HepG2 (cell line): ENCODE data around the gene PLXND1. TPM values are rescaled to one million over a fixed set of nuclear protein-coding genes. Genes with fewer than 3 reads are reported as not detected.

Source experiments
- ATAC-seq: fragments of 200-7000 bp; cut with Tn5 transposase; 3 replicates; pipeline ENCODE4 v1.9.1; 2020; ENCODE audit warnings: mild to moderate bottlenecking, moderate library complexity
- BruUV-seq: library from RNA; stranded (reverse); fragments of 400-500 nt; replicated peaks from 2 replicates; lab custom pipeline; 2021; lab: Mats Ljungman, UMichigan
- CTCF ChIA-PET: fragments of 300-600 bp; formaldehyde crosslinking; extraction: SDS; loops from one replicate; lab custom pipeline; 2021; ENCODE audit warnings: low total read pairs, inconsistent platforms, low intra/inter-chr PET ratio; lab: Yijun Ruan, JAX
- POLR2A ChIA-PET: fragments of 350-600 bp; sonication (Branson Sonifier 250); formaldehyde crosslinking; loops from one replicate; lab custom pipeline; 2020; ENCODE audit warnings: antibody characterized with exemption, inconsistent platforms; lab: Yijun Ruan, JAX
- DNase-seq: peaks from one replicate; pipeline ENCODE4 v3.0.0-alpha.2; 2015; ENCODE audit warnings: low spot score
- FAIRE-seq: peaks from 3 replicates; lab custom pipeline; 2011; peaks lifted over from hg19 to GRCh38; lab: Jason Lieb, UNC
- H2AFZ ChIP-seq: one replicate; pipeline ENCODE4 v1.6.1; 2011; ENCODE audit warnings: low read length, inconsistent platforms
- H3K27ac ChIP-seq: fragments of 300-600 bp; 3 replicates; pipeline ENCODE4 v1.8.0; 2011; ENCODE audit warnings: mixed run types, mild to moderate bottlenecking, mixed read lengths, low read length, inconsistent platforms; ENCODE audit not compliant: insufficient read depth; ENCODE audit errors: extremely low read length
- H3K27me3 ChIP-seq, 2 experiments: fragments of 200-600 bp in 1 of 2; 2 replicates in 1 of 2; 3 replicates in 1 of 2; pipeline versions ENCODE4 v1.6.0 to v1.8.0; 2011; ENCODE audit warnings: low read length in 2 of 2, mild to moderate bottlenecking in 2 of 2, moderate library complexity in 2 of 2, inconsistent platforms in 1 of 2; ENCODE audit not compliant: insufficient read depth in 2 of 2, control insufficient read depth in 1 of 2
- H3K36me3 ChIP-seq, 2 experiments: fragments of 200-600 bp in 1 of 2; replicated peaks in 1 of 2; 2 replicates in 1 of 2; 3 replicates in 1 of 2; pipeline versions ENCODE4 v1.5.1 to v1.8.0; 2011; ENCODE audit warnings: low read length in 2 of 2, inconsistent platforms in 1 of 2; ENCODE audit not compliant: insufficient read depth in 2 of 2, control insufficient read depth in 1 of 2
- H3K4me1 ChIP-seq: 2 replicates; pipeline ENCODE4 v1.5.1; 2012; ENCODE audit warnings: low read length, inconsistent platforms; ENCODE audit not compliant: insufficient read depth
- H3K4me2 ChIP-seq: 2 replicates; pipeline ENCODE4 v1.6.0; 2011; ENCODE audit warnings: low read depth, low read length, inconsistent platforms
- H3K4me3 ChIP-seq, 3 experiments: fragments of 200-600 bp in 1 of 3; sonication (generic), shearing (Covaris generic) in 1 of 3; replicated peaks in 1 of 3; 2 replicates each; pipeline ENCODE4 v1.5.1; 2011 to 2016; ENCODE audit warnings: low read length in 3 of 3, inconsistent platforms in 2 of 3, low read depth in 2 of 3, mild to moderate bottlenecking in 2 of 3, control low read depth in 1 of 3, mixed read lengths in 1 of 3; ENCODE audit not compliant: insufficient read depth in 1 of 3
- H3K79me2 ChIP-seq: one replicate; pipeline ENCODE4 v1.6.1; 2011; ENCODE audit warnings: low read length, inconsistent platforms; ENCODE audit not compliant: insufficient read depth
- H3K9ac ChIP-seq: 2 replicates; pipeline ENCODE4 v1.6.0; 2011; ENCODE audit warnings: mild to moderate bottlenecking, low read depth, low read length, inconsistent platforms; ENCODE audit not compliant: insufficient read depth
- H3K9me3 ChIP-seq: 2 replicates; pipeline ENCODE4 v1.5.1; 2012; ENCODE audit warnings: mild to moderate bottlenecking, low read length
- H4K20me1 ChIP-seq: 2 replicates; pipeline ENCODE4 v1.6.0; 2011; ENCODE audit warnings: inconsistent platforms, mild to moderate bottlenecking, low read length, moderate library complexity; ENCODE audit not compliant: insufficient read depth
- DPF2 ChIP-seq: sonication (generic); formaldehyde crosslinking; IDR thresholded peaks from 2 replicates; pipeline ENCODE4 v1.4.0; 2020; ENCODE audit warnings: mild to moderate bottlenecking, low read depth, missing genetic modification reagents, borderline replicate concordance
- ELF3 ChIP-seq: IDR thresholded peaks from 2 replicates; pipeline ENCODE4 v1.6.1; 2016; ENCODE audit warnings: missing genetic modification reagents, missing compliant biosample characterization
- ERF ChIP-seq: IDR thresholded peaks from 2 replicates; pipeline ENCODE4 v1.6.1; 2018; ENCODE audit warnings: missing biosample characterization, missing genetic modification reagents
- HDAC2 ChIP-seq: sonication (generic); formaldehyde crosslinking; IDR thresholded peaks from 2 replicates; pipeline ENCODE4 v1.4.0; 2020; ENCODE audit warnings: missing genetic modification reagents
- MYC ChIP-seq: sonication (generic); formaldehyde crosslinking; IDR thresholded peaks from 2 replicates; pipeline ENCODE4 v1.9.0; 2021; ENCODE audit warnings: missing genetic modification reagents, borderline replicate concordance
- RARA ChIP-seq: IDR thresholded peaks from 2 replicates; pipeline ENCODE4 v1.6.1; 2016; ENCODE audit warnings: missing genetic modification reagents, missing compliant biosample characterization
- RBM22 ChIP-seq: fragments of 200-400 bp; formaldehyde crosslinking; optimal IDR thresholded peaks from 2 replicates; pipeline ENCODE3; 2017; ENCODE audit warnings: mild to moderate bottlenecking, low read length, moderate library complexity
- RFX5 ChIP-seq: IDR thresholded peaks from 2 replicates; pipeline ENCODE4 v1.6.1; 2011; ENCODE audit warnings: low read depth, low read length, improper control_type of control experiment
- TBL1XR1 ChIP-seq: fragments of 150-350 bp; IDR thresholded peaks from 2 replicates; pipeline ENCODE4 v1.6.1; 2014; ENCODE audit warnings: borderline replicate concordance, low read length; ENCODE audit not compliant: partially characterized antibody
- ZNF138 ChIP-seq: sonication (generic); formaldehyde crosslinking; IDR thresholded peaks from 2 replicates; pipeline ENCODE4 v1.5.0; 2020; ENCODE audit warnings: mild to moderate bottlenecking, low read depth, missing genetic modification reagents
- ZNF180 ChIP-seq: sonication (generic); formaldehyde crosslinking; IDR thresholded peaks from 2 replicates; pipeline ENCODE4 v1.4.0; 2020; ENCODE audit warnings: low read depth, missing genetic modification reagents, borderline replicate concordance
- ZNF331 ChIP-seq: sonication (generic); formaldehyde crosslinking; IDR thresholded peaks from 2 replicates; pipeline ENCODE4 v1.4.0; 2020; ENCODE audit warnings: missing genetic modification reagents
- ZNF350 ChIP-seq: sonication (generic); formaldehyde crosslinking; IDR thresholded peaks from 2 replicates; pipeline ENCODE4 v1.4.0; 2020; ENCODE audit warnings: mild to moderate bottlenecking, low read depth, missing genetic modification reagents, borderline replicate concordance
- ZNF446 ChIP-seq: sonication (generic); formaldehyde crosslinking; IDR thresholded peaks from 2 replicates; pipeline ENCODE4 v1.5.0; 2020; ENCODE audit warnings: mild to moderate bottlenecking, missing genetic modification reagents
- ZNF569 ChIP-seq: sonication (generic); formaldehyde crosslinking; IDR thresholded peaks from 2 replicates; pipeline ENCODE4 v1.5.0; 2020; ENCODE audit warnings: mild to moderate bottlenecking, missing genetic modification reagents, moderate library complexity, borderline replicate concordance
- ZNF614 ChIP-seq: IDR thresholded peaks from 2 replicates; pipeline ENCODE4 v1.6.1; 2018; ENCODE audit warnings: missing biosample characterization, missing genetic modification reagents, inconsistent platforms, borderline replicate concordance
- ZNF660 ChIP-seq: sonication (generic); formaldehyde crosslinking; IDR thresholded peaks from 2 replicates; pipeline ENCODE4 v1.5.1; 2020; ENCODE audit warnings: mild to moderate bottlenecking, low read depth, missing genetic modification reagents, borderline replicate concordance
- ZNF737 ChIP-seq: sonication (generic); formaldehyde crosslinking; IDR thresholded peaks from 2 replicates; pipeline ENCODE4 v1.5.0; 2020; ENCODE audit warnings: missing genetic modification reagents, mild to moderate bottlenecking, borderline replicate concordance
- ZNF792 ChIP-seq: IDR thresholded peaks from 2 replicates; pipeline ENCODE4 v1.6.1; 2016
- WGBS: methylation state at CpG from one replicate; pipeline ENCODE4 v1.1.6; 2017; ENCODE audit warnings: low lambda C conversion rate; 5-methylcytosine and 5-hydroxymethylcytosine counted together
- in situ Hi-C: cut with HindIII; loops from 2 replicates; pipeline ENCODE4 v1.10.0; 2017; ENCODE audit warnings: low pct_unique_long_range_greater_than_20kb; ENCODE audit not compliant: extremely low pct_ligation_motif_present
- intact Hi-C: fragments of 100-400 bp; cut with micrococcal nuclease; formaldehyde crosslinking; loops from one replicate; pipeline ENCODE4 v1.10.0; 2022; ENCODE audit not compliant: unreplicated experiment
- polyA plus RNA-seq, 8 experiments: library from polyadenylated mRNA; depleted of rRNA in 3 of 8; stranded (reverse) in 7 of 8; unstranded in 1 of 8; fragments of >200 nt; fragmentation: Illumina TruSeq in 4 of 8; extraction: Trizol in 4 of 8; gene quantifications; 2 replicates each; pipeline versions ENCODE4 v1.2.1 to v1.2.3, GENCODE V29; 2011 to 2016; ENCODE audit warnings: low read depth in 4 of 8, missing spikeins in 1 of 8, mixed read lengths in 1 of 8; ENCODE audit not compliant: insufficient read depth in 1 of 8
- total RNA-seq, 5 experiments: library from RNA; depleted of rRNA; stranded (reverse); fragments of >200 nt; fragmentation: Illumina TruSeq; extraction: Trizol; gene quantifications; 2 replicates each; pipeline ENCODE4 v1.2.3, GENCODE V29; 2016; ENCODE audit warnings: low read depth in 1 of 5
- TF ChIP-seq, protein P1 (sequence below): sonication (generic); formaldehyde crosslinking; IDR thresholded peaks from 2 replicates; pipeline ENCODE4 v1.4.0; 2020; ENCODE audit warnings: missing genetic modification reagents, borderline replicate concordance
- TF ChIP-seq, protein P2 (sequence below): sonication (generic); formaldehyde crosslinking; IDR thresholded peaks from 2 replicates; pipeline ENCODE4 v1.8.0; 2022; ENCODE audit warnings: missing genetic modification reagents, mild to moderate bottlenecking, inconsistent platforms, borderline replicate concordance

PLXND1 gene
- total and polyA plus RNA-seq, 2 of the 13 experiments (the other 11 are each of a cell fraction or from before 2014, with no cell fraction given): 15.9 to 42.0 TPM

GRCh38 chr3:129655291-129655700 is 48.8 kb upstream of the PLXND1 start:
- Histone ChIP-seq H4K20me1 (peaks cover 35% of the 10 kb centered on the region), H3K27ac (peak overlapping the region; percentile 74)
- TF ChIP-seq ZNF614 (CRISPR knock-in tag) (peak; percentile 74; the same call in 1 of the 2 replicates), ZNF138 (CRISPR knock-in tag) (no peak), ZNF660 (CRISPR knock-in tag) (no peak), ZNF180 (no peak), RARA (CRISPR knock-in tag) (no peak), ELF3 (CRISPR knock-in tag) (peak; percentile 12; the same call in 1 of the 2 replicates), ZNF569 (no peak), ZNF350 (CRISPR knock-in tag) (peak; percentile 17; the same call in 1 of the 2 replicates), ZNF446 (CRISPR knock-in tag) (no peak), ZNF331 (CRISPR knock-in tag) (0 out of 2 replicates have a peak, but pooled peaks have one; percentile 26), TBL1XR1 (no peak), ERF (CRISPR knock-in tag) (peak; percentile 16; the same call in 1 of the 2 replicates), ZNF737 (CRISPR knock-in tag) (no peak), ZNF792 (0 out of 2 replicates have a peak, but pooled peaks have one; percentile 18), DPF2 (CRISPR knock-in tag) (0 out of 2 replicates have a peak, but pooled peaks have one; percentile 39), HDAC2 (CRISPR knock-in tag) (0 out of 2 replicates have a peak, but pooled peaks have one; percentile 18), RFX5 (no peak), RBM22 (peak; percentile 24), MYC (CRISPR knock-in tag) (no peak)
- TF ChIP-seq, protein P1, sequence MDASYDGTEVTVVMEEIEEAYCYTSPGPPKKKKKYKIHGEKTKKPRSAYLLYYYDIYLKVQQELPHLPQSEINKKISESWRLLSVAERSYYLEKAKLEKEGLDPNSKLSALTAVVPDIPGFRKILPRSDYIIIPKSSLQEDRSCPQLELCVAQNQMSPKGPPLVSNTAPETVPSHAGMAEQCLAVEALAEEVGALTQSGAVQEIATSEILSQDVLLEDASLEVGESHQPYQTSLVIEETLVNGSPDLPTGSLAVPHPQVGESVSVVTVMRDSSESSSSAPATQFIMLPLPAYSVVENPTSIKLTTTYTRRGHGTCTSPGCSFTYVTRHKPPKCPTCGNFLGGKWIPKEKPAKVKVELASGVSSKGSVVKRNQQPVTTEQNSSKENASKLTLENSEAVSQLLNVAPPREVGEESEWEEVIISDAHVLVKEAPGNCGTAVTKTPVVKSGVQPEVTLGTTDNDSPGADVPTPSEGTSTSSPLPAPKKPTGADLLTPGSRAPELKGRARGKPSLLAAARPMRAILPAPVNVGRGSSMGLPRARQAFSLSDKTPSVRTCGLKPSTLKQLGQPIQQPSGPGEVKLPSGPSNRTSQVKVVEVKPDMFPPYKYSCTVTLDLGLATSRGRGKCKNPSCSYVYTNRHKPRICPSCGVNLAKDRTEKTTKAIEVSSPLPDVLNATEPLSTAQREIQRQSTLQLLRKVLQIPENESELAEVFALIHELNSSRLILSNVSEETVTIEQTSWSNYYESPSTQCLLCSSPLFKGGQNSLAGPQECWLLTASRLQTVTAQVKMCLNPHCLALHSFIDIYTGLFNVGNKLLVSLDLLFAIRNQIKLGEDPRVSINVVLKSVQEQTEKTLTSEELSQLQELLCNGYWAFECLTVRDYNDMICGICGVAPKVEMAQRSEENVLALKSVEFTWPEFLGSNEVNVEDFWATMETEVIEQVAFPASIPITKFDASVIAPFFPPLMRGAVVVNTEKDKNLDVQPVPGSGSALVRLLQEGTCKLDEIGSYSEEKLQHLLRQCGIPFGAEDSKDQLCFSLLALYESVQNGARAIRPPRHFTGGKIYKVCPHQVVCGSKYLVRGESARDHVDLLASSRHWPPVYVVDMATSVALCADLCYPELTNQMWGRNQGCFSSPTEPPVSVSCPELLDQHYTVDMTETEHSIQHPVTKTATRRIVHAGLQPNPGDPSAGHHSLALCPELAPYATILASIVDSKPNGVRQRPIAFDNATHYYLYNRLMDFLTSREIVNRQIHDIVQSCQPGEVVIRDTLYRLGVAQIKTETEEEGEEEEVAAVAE (CRISPR knock-in tag): 0 out of 2 replicates have a peak, but pooled peaks have one; percentile 35
- TF ChIP-seq, protein P2, sequence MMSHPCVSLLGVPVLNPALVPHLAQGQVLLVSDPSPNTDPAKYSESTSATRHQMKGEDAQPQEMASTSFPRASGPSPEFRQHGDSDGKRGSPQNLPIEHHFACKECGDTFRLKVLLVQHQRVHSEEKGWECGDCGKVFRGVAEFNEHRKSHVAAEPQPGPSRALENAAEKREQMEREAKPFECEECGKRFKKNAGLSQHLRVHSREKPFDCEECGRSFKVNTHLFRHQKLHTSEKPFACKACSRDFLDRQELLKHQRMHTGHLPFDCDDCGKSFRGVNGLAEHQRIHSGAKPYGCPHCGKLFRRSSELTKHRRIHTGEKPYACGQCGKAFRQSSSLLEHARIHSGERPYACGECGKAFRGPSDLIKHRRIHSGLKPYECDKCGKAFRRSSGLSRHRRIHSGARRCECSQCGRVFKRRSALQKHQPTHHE (CRISPR knock-in tag): no peak

More at GRCh38 chr3:129655291-129655700, 48.8 kb upstream of the PLXND1 start:
- Histone ChIP-seq H3K4me1 (peaks cover 81% of the 10 kb centered on the region), H3K4me2 (peak overlapping the region; percentile 87), H3K9ac (peak overlapping the region; percentile 68; the same call in 1 of the 2 replicates), H3K27me3 (no peaks in the 10 kb centered on the region; a peak in 1 of 5 replicates), H3K4me3 (peak overlapping the region; percentile 63 to 74 (median 71)), H3K79me2 (peaks cover 86% of the 10 kb centered on the region), H3K36me3 (peaks cover 9 to 29% of the 10 kb centered on the region in 2 experiments; a peak in 4 of 5 replicates), H2AFZ (no peak overlapping the region), H3K9me3 (no peaks in the 10 kb centered on the region)
- DNase-seq (no peak), ATAC-seq (peak; percentile 21; the same call in 1 of the 3 replicates), FAIRE-seq (no peak)
- CTCF ChIA-PET: no interaction called here
- 82% methylated on average over 4 of the region's 4 CpGs for WGBS
- POLR2A ChIA-PET: no interaction called here
- BruUV-seq: no TSS peak
- in situ Hi-C loops (loop anchor here (10.0 kb wide), 1 partner anchor 280 kb away; no protein-coding TSS in a partner anchor), intact Hi-C loops (no loop called here)
